Thoracic aorta (tissue), 2 donors: ENCODE measurements around the gene PARD3. TPM values are rescaled to one million over a fixed set of nuclear protein-coding genes. Genes with fewer than 3 reads are reported as not detected.
"Not testable (repeated sequence)": the region's sequence is repeated elsewhere in the genome, so short reads cannot be mapped to it uniquely, and the experiment has no call there.

Experiments
- ATAC-seq: fragments of 150-250 bp; one replicate; pipeline ENCODE4 v1.8.0; 2017; ENCODE audit warnings: low read depth; ENCODE audit not compliant: insufficient number of reproducible peaks, low FRiP score
- DNase-seq: peaks from one replicate; pipeline ENCODE4 v3.0.0-alpha.2; 2020; ENCODE audit warnings: low spot score
- H3K27ac ChIP-seq, 2 donors: fragments of 200-600 bp; sonication (generic); 1 replicate in 1 of 2; 2 replicates in 1 of 2; pipeline ENCODE4 v1.5.1; 2016; ENCODE audit warnings: mild to moderate bottlenecking in 2 of 2, moderate library complexity in 2 of 2
- H3K27me3 ChIP-seq: fragments of 200-600 bp; sonication (generic); replicated peaks from 2 replicates; pipeline ENCODE4 v1.6.0; 2016; ENCODE audit warnings: mild to moderate bottlenecking; ENCODE audit not compliant: insufficient read depth
- H3K36me3 ChIP-seq: fragments of 200-600 bp; sonication (generic); one replicate; pipeline ENCODE4 v1.5.1; 2016
- H3K4me1 ChIP-seq, 2 donors: fragments of 200-600 bp; sonication (generic); 1 replicate in 1 of 2; 2 replicates in 1 of 2; pipeline versions ENCODE4 v1.5.1 to v1.6.0; 2016; ENCODE audit warnings: low read depth in 2 of 2, mild to moderate bottlenecking in 1 of 2; ENCODE audit not compliant: control insufficient read depth in 1 of 2
- H3K4me3 ChIP-seq: fragments of 200-600 bp; sonication (generic); 2 replicates; pipeline ENCODE4 v1.5.1; 2016; ENCODE audit warnings: mild to moderate bottlenecking
- H3K9me3 ChIP-seq: fragments of 200-600 bp; sonication (generic); 2 replicates; pipeline ENCODE4 v1.5.1; 2016
- CTCF ChIP-seq: fragments of 200-600 bp; sonication (generic); IDR thresholded peaks from one replicate; pipeline ENCODE4 v1.5.1; 2019; ENCODE audit warnings: antibody characterized with exemption
- total RNA-seq, 2 donors: library from RNA; depleted of rRNA; stranded (reverse); fragments of >200 nt; gene quantifications; one replicate each; pipeline versions ENCODE4 v1.1.0 to v1.2.3, GENCODE V29; 2016

PARD3 gene
- total RNA-seq, 2 donors from 2014 or later, result 16.7 to 34.5 TPM

GRCh38 chr10:34702093-34702937 is 112.8 kb downstream of the PARD3 start:
- Histone ChIP-seq H3K9me3 (no peaks in the 10 kb centered on the region), H3K4me3 (no peak overlapping the region), H3K27me3 (no peaks in the 10 kb centered on the region), H3K27ac (peak overlapping the region in 1 of 2 donors; percentile 48), H3K36me3 (no peaks in the 10 kb centered on the region), H3K4me1 (peaks cover 33 to 66% of the 10 kb centered on the region in 2 donors)
- ATAC-seq (no peak), DNase-seq (no peak)
- TF ChIP-seq CTCF, result no peak

- DNase-seq, result no peak
- H3K27ac ChIP-seq, result no peak overlapping the region
These were observed 113.9 kb downstream of the PARD3 start for GRCh38 chr10:34701194-34701593.

GRCh38 chr10:34700752-34701151 is 114.3 kb downstream of the PARD3 start:
- H3K4me3 ChIP-seq, H3K9me3 ChIP-seq, DNase-seq, H3K27ac ChIP-seq, ATAC-seq, H3K27me3 ChIP-seq, H3K36me3 ChIP-seq: not testable (repeated sequence)
- H3K4me1 ChIP-seq, result peaks cover 29 to 67% of the 10 kb centered on the region in 2 donors

More at GRCh38 chr10:34701194-34701593, 113.9 kb downstream of the PARD3 start:
- H3K9me3 ChIP-seq, result no peaks in the 10 kb centered on the region
- H3K36me3 ChIP-seq, result no peaks in the 10 kb centered on the region
- H3K4me3 ChIP-seq, result no peak overlapping the region
- TF ChIP-seq CTCF, result no peak
- no peaks in the 10 kb centered on the region for H3K27me3 ChIP-seq
- peaks cover 31 to 71% of the 10 kb centered on the region in 2 donors for H3K4me1 ChIP-seq
- no peak for ATAC-seq

GRCh38 chr10:34699904-34700517 is 115.1 kb downstream of the PARD3 start:
- no peak for ATAC-seq
- no peak overlapping the region for H3K4me3 ChIP-seq
- H3K27ac ChIP-seq, result peak overlapping the region in 1 of 2 donors; percentile 25
- H3K36me3 ChIP-seq, result no peaks in the 10 kb centered on the region
- no peaks in the 10 kb centered on the region for H3K27me3 ChIP-seq
- H3K4me1 ChIP-seq, result peaks cover 29 to 60% of the 10 kb centered on the region in 2 donors
- DNase-seq, result no peak
- no peaks in the 10 kb centered on the region for H3K9me3 ChIP-seq
- TF ChIP-seq CTCF, result no peak

GRCh38 chr10:34698979-34699378 is 116.1 kb downstream of the PARD3 start:
- Histone ChIP-seq H3K36me3 (no peaks in the 10 kb centered on the region), H3K4me1 (peaks cover 26 to 53% of the 10 kb centered on the region in 2 donors), H3K27me3 (no peaks in the 10 kb centered on the region), H3K9me3 (no peaks in the 10 kb centered on the region), H3K27ac (no peak overlapping the region), H3K4me3 (no peak overlapping the region)
- DNase-seq (peak; percentile 9), ATAC-seq (peak; percentile 76)
- TF ChIP-seq CTCF, result no peak
